Measurements from ENCODE around the gene CT47A1.

CT47A1 gene

DNA sequence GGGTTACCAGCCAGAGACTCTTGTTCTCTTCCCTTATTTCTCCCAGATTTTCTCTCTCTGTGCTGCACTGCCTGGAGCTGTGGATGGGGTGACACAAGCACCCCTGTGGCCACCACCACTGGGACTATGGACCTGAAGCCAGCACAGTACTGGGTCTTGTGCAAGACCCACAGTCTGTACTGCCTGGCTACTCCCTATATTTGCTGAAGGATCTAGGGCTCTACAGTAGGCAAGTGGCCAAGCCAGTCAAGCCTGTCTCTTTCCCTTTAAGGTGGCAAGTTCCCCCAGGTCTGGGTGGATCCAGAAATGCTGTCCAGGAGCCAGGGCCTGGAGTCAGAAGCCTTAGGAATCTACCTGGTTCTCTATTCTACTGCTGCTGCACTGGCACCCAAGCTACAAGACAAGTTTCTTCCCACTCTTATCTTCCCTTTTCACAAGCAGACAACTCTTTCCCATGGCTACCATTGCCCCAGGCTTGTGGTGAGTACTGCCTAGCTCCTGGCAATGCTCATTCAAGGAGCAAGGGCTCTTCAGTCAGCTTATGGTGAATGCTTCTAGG lies 28.4 kb upstream of the CT47A1 start:
- Histone ChIP-seq H2AFZ (ENCODE audit: low read depth, low read length) (no peak overlapping the region), H3K9me3 (ENCODE audit: insufficient read depth, low read length) (no peaks in the 10 kb centered on the region), H3K4me1 (ENCODE audit: low read length) (no peaks in the 10 kb centered on the region), H3K36me3 (replicated peaks; ENCODE audit: low read depth, low read length) (no peaks in the 10 kb centered on the region), H3K9ac (ENCODE audit: low read length) (no peak overlapping the region), H3K4me2 (ENCODE audit: low read length) (no peak overlapping the region), H3K27ac (ENCODE audit: low read length) (no peak overlapping the region), H3K79me2 (ENCODE audit: low read length) (no peaks in the 10 kb centered on the region), H3K27me3 (ENCODE audit: low read depth, low read length) (no peaks in the 10 kb centered on the region), H3K4me3 (ENCODE audit: low read length) (no peak overlapping the region), H4K20me1 (ENCODE audit: insufficient read depth, low read length) (no peaks in the 10 kb centered on the region)
- no peak for TF ChIP-seq EZH2phosphoT487 (IDR thresholded peaks at IDR 0.05; ENCODE audit: low read depth)
- TF ChIP-seq, protein P1, sequence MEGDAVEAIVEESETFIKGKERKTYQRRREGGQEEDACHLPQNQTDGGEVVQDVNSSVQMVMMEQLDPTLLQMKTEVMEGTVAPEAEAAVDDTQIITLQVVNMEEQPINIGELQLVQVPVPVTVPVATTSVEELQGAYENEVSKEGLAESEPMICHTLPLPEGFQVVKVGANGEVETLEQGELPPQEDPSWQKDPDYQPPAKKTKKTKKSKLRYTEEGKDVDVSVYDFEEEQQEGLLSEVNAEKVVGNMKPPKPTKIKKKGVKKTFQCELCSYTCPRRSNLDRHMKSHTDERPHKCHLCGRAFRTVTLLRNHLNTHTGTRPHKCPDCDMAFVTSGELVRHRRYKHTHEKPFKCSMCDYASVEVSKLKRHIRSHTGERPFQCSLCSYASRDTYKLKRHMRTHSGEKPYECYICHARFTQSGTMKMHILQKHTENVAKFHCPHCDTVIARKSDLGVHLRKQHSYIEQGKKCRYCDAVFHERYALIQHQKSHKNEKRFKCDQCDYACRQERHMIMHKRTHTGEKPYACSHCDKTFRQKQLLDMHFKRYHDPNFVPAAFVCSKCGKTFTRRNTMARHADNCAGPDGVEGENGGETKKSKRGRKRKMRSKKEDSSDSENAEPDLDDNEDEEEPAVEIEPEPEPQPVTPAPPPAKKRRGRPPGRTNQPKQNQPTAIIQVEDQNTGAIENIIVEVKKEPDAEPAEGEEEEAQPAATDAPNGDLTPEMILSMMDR (IDR thresholded peaks at IDR 0.05; ENCODE audit: low read depth, low read length), result no peak

DNA sequence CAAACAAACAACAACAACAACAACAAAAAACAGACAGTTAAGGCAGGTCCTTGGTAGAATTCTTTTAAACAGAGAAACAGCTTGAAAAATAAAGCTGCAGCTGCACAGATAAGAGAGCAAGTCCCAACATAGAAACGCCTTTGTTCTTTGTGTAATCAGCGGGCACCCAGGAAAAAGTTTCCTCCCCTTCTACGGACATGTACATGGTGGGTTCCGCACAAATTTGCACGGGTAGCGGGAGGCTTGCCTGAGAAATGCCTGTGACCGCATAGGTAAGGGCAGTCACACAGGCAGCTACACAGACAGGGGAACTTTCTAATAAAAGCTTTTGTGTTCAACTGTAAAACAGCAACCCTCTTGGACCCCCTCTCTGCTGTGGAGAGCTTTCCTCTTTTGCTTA lies 25.7 kb upstream of the CT47A1 start:
- Histone ChIP-seq H3K79me2 (ENCODE audit: low read length) (no peaks in the 10 kb centered on the region), H3K27me3 (ENCODE audit: low read depth, low read length) (no peaks in the 10 kb centered on the region), H2AFZ (ENCODE audit: low read depth, low read length) (no peak overlapping the region), H3K36me3 (replicated peaks; ENCODE audit: low read depth, low read length) (no peaks in the 10 kb centered on the region), H3K4me2 (ENCODE audit: low read length) (no peak overlapping the region), H4K20me1 (ENCODE audit: insufficient read depth, low read length) (no peaks in the 10 kb centered on the region), H3K4me1 (ENCODE audit: low read length) (no peaks in the 10 kb centered on the region), H3K9ac (ENCODE audit: low read length) (no peak overlapping the region), H3K9me3 (ENCODE audit: insufficient read depth, low read length) (no peaks in the 10 kb centered on the region), H3K27ac (ENCODE audit: low read length) (no peak overlapping the region), H3K4me3 (ENCODE audit: low read length) (no peak overlapping the region)
- TF ChIP-seq, protein P1 (IDR thresholded peaks at IDR 0.05; ENCODE audit: low read depth, low read length), result no peak
- TF ChIP-seq EZH2phosphoT487 (IDR thresholded peaks at IDR 0.05; ENCODE audit: low read depth), result no peak

DNA sequence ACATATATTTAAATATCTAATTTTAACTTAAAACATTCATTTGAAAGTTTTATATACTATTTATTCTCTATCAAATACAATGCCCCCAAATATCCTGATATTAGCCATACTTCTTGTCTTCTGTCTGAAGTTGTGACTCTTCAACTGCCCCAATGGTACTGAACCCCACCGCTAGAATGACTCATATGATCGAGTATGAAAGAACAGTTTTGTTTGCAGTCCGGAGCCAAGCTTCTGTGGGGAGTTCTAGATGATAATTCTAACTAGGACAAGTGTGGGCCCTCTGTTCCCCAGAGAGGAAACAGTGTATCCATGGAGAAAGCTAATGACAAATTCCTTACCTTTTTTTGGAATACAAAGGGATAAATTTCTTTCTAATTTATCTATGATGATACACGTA lies 24.7 kb upstream of the CT47A1 start:
- H3K9ac ChIP-seq (ENCODE audit: low read length), result no peak overlapping the region
- no peak overlapping the region for H2AFZ ChIP-seq (ENCODE audit: low read depth, low read length)
- H3K4me3 ChIP-seq (ENCODE audit: low read length), result no peak overlapping the region
- no peak overlapping the region for H3K27ac ChIP-seq (ENCODE audit: low read length)
- no peaks in the 10 kb centered on the region for H3K79me2 ChIP-seq (ENCODE audit: low read length)
- no peaks in the 10 kb centered on the region for H4K20me1 ChIP-seq (ENCODE audit: insufficient read depth, low read length)
- no peaks in the 10 kb centered on the region for H3K9me3 ChIP-seq (ENCODE audit: insufficient read depth, low read length)
- no peaks in the 10 kb centered on the region for H3K36me3 ChIP-seq (replicated peaks; ENCODE audit: low read depth, low read length)
- H3K4me2 ChIP-seq (ENCODE audit: low read length), result no peak overlapping the region
- no peaks in the 10 kb centered on the region for H3K27me3 ChIP-seq (ENCODE audit: low read depth, low read length)
- TF ChIP-seq, protein P1 (IDR thresholded peaks at IDR 0.05; ENCODE audit: low read depth, low read length), result no peak
- TF ChIP-seq EZH2phosphoT487 (IDR thresholded peaks at IDR 0.05; ENCODE audit: low read depth), result no peak
- H3K4me1 ChIP-seq (ENCODE audit: low read length), result no peaks in the 10 kb centered on the region

DNA sequence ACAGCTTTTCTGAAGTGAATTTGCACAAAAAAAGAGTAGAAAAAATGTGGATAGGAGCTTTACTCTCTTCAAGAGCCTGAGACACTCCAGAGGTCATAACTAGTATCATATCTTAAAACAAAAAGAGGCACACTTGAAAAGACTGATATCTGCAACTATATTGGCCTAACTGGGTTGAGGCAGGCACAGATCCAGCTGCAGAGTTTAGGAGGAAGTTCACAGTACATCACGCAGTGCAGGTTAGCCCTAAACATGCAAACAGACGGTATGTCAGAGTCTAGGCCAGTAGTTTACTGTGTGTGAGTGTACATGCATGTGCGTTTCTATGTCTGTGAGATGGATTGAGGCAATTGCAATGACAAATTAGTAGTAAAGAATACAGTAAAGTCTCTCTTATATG lies 24.2 kb upstream of the CT47A1 start:
- Histone ChIP-seq H3K9ac (ENCODE audit: low read length) (no peak overlapping the region), H3K27ac (ENCODE audit: low read length) (no peak overlapping the region), H3K36me3 (replicated peaks; ENCODE audit: low read depth, low read length) (no peaks in the 10 kb centered on the region), H3K4me3 (ENCODE audit: low read length) (no peak overlapping the region), H3K9me3 (ENCODE audit: insufficient read depth, low read length) (no peaks in the 10 kb centered on the region), H3K27me3 (ENCODE audit: low read depth, low read length) (no peaks in the 10 kb centered on the region), H4K20me1 (ENCODE audit: insufficient read depth, low read length) (no peaks in the 10 kb centered on the region), H2AFZ (ENCODE audit: low read depth, low read length) (no peak overlapping the region), H3K4me2 (ENCODE audit: low read length) (no peak overlapping the region), H3K79me2 (ENCODE audit: low read length) (no peaks in the 10 kb centered on the region), H3K4me1 (ENCODE audit: low read length) (no peaks in the 10 kb centered on the region)
- TF ChIP-seq, protein P1 (IDR thresholded peaks at IDR 0.05; ENCODE audit: low read depth, low read length), result no peak
- no peak for TF ChIP-seq EZH2phosphoT487 (IDR thresholded peaks at IDR 0.05; ENCODE audit: low read depth)

Measured in OCI-LY3 (cell line).